ENCODE measurements around the gene ANKMY1.

DNA sequence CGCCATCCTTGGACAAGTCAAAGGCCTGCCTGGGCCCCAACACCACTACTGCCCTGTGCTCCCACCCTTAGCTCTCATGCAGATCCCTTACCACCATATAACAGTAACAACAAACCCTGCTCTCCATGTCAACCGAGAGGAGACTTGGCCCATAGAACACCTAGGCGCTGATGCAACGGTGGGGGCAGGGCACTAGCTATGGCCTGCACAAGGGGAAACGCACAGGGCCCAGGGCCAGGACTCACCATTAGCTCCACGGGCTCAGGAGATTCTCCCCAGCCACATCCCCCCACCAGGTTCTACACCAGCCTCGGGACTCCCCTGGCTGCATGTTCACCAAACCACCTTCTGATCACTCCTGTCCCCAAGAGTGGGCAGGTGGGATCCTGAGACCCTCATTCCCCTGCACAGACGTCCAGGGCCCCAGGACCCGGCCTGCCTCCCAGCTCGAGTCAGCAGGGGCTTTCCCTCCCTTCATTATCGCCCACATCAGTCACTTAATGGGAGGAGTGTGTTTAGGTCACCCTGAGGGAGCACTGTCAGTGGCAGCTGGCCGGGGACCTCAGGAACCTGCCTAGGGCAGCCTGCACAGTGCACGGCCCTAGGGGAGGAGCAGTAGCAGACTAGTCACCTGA lies 29.3 kb downstream of the ANKMY1 start:
- no peak for TF ChIP-seq CTCF (IDR thresholded peaks at IDR 0.05)
- TF ChIP-seq POLR2AphosphoS5 (IDR thresholded peaks at IDR 0.05; ENCODE audit: insufficient read depth in 1 of 2, low read depth in 1 of 2): no peak

Measured in vagina (tissue), 2 donors.